ENCODE data around the gene LMO1.

LMO1 gene

GRCh38 chr11:8190431-8190830 is 73.2 kb downstream of the LMO1 start:
- Histone ChIP-seq H3K4me1 (ENCODE audit: insufficient read depth, low read length) (no peaks in the 10 kb centered on the region), H3K4me3 (ENCODE audit: low read length) (no peak overlapping the region), H3K9me3 (ENCODE audit: low read length) (no peaks in the 10 kb centered on the region), H3K36me3 (ENCODE audit: insufficient read depth, low read length) (no peaks in the 10 kb centered on the region), H3K27me3 (ENCODE audit: insufficient read depth, low read length) (no peaks in the 10 kb centered on the region), H2AFZ (ENCODE audit: low read depth, low read length) (no peak overlapping the region)

- H3K4me1 ChIP-seq (ENCODE audit: insufficient read depth, low read length) = no peaks in the 10 kb centered on the region
- H3K9me3 ChIP-seq (ENCODE audit: low read length) = no peaks in the 10 kb centered on the region
- H3K4me3 ChIP-seq (ENCODE audit: low read length) = no peak overlapping the region
- no peaks in the 10 kb centered on the region for H3K27me3 ChIP-seq (ENCODE audit: insufficient read depth, low read length)
- H3K36me3 ChIP-seq (ENCODE audit: insufficient read depth, low read length) = no peaks in the 10 kb centered on the region
- no peak overlapping the region for H2AFZ ChIP-seq (ENCODE audit: low read depth, low read length)
Observed at GRCh38 chr11:8186429-8186828, 77.2 kb downstream of the LMO1 start.

GRCh38 chr11:8183111-8183510 is 80.6 kb downstream of the LMO1 start:
- Histone ChIP-seq H3K36me3 (ENCODE audit: insufficient read depth, low read length) (no peaks in the 10 kb centered on the region), H3K4me1 (ENCODE audit: insufficient read depth, low read length) (no peaks in the 10 kb centered on the region), H2AFZ (ENCODE audit: low read depth, low read length) (no peak overlapping the region), H3K27me3 (ENCODE audit: insufficient read depth, low read length) (peaks cover 9% of the 10 kb centered on the region), H3K9me3 (ENCODE audit: low read length) (no peaks in the 10 kb centered on the region), H3K4me3 (ENCODE audit: low read length) (no peak overlapping the region)

GRCh38 chr11:8180469-8180868 is 83.2 kb downstream of the LMO1 start:
- no peaks in the 10 kb centered on the region for H3K36me3 ChIP-seq (ENCODE audit: insufficient read depth, low read length)
- peaks cover 25% of the 10 kb centered on the region for H3K27me3 ChIP-seq (ENCODE audit: insufficient read depth, low read length)
- H3K4me3 ChIP-seq (ENCODE audit: low read length) = no peak overlapping the region
- no peak overlapping the region for H2AFZ ChIP-seq (ENCODE audit: low read depth, low read length)
- no peaks in the 10 kb centered on the region for H3K4me1 ChIP-seq (ENCODE audit: insufficient read depth, low read length)
- no peaks in the 10 kb centered on the region for H3K9me3 ChIP-seq (ENCODE audit: low read length)

GRCh38 chr11:8178297-8178696 is 85.4 kb downstream of the LMO1 start:
- no peaks in the 10 kb centered on the region for H3K4me1 ChIP-seq (ENCODE audit: insufficient read depth, low read length)
- H3K36me3 ChIP-seq (ENCODE audit: insufficient read depth, low read length) = no peaks in the 10 kb centered on the region
- H3K9me3 ChIP-seq (ENCODE audit: low read length) = no peaks in the 10 kb centered on the region
- no peak overlapping the region for H3K4me3 ChIP-seq (ENCODE audit: low read length)
- H3K27me3 ChIP-seq (ENCODE audit: insufficient read depth, low read length) = peaks cover 31% of the 10 kb centered on the region
- H2AFZ ChIP-seq (ENCODE audit: low read depth, low read length) = no peak overlapping the region

- no peaks in the 10 kb centered on the region for H3K4me1 ChIP-seq (ENCODE audit: insufficient read depth, low read length)
- H3K27me3 ChIP-seq (ENCODE audit: insufficient read depth, low read length) = peaks cover 31% of the 10 kb centered on the region
- no peak overlapping the region for H3K4me3 ChIP-seq (ENCODE audit: low read length)
- H3K9me3 ChIP-seq (ENCODE audit: low read length) = no peaks in the 10 kb centered on the region
- no peaks in the 10 kb centered on the region for H3K36me3 ChIP-seq (ENCODE audit: insufficient read depth, low read length)
- no peak overlapping the region for H2AFZ ChIP-seq (ENCODE audit: low read depth, low read length)
Observed at GRCh38 chr11:8177136-8177535, 86.5 kb downstream of the LMO1 start.

Measured in neuron (in vitro differentiated cells).